Loucy (cell line): Measurements from ENCODE around the gene CLTCL1.

Experiments
- CTCF ChIP-seq: fragments of 200-600 bp; sonication (generic); conservative IDR thresholded peaks from 2 replicates; pipeline ENCODE4 v1.5.1; 2014; ENCODE audit warnings: mild to moderate bottlenecking, antibody characterized with exemption, low read length
- EZH2phosphoT487 ChIP-seq: fragments of 200-600 bp; IDR thresholded peaks from 2 replicates; pipeline ENCODE4 v1.6.1; 2018; ENCODE audit warnings: antibody characterized with exemption, mild to moderate bottlenecking, moderate library complexity, borderline replicate concordance

- TF ChIP-seq CTCF, result no peak
- TF ChIP-seq EZH2phosphoT487, result no peak
These were observed 25.7 kb downstream of the CLTCL1 start for GRCh38 chr22:19265779-19266178.
